Lung (tissue), 12 donors: Measurements from ENCODE around the gene FRYL. TPM values are rescaled to one million over a fixed set of nuclear protein-coding genes. Genes with fewer than 3 reads are reported as not detected.
"Not testable (repeated sequence)": the region's sequence is repeated elsewhere in the genome, so short reads cannot be mapped to it uniquely, and the experiment has no call there.

ENCODE experiments used
- ATAC-seq: fragments of 200-7000 bp; cut with Tn5 transposase; one replicate; pipeline ENCODE4 v1.9.1; 2020; ENCODE audit warnings: moderate number of reproducible peaks; ENCODE audit not compliant: insufficient read depth, low FRiP score
- DNase-seq, 3 donors: peaks; one replicate each; pipeline ENCODE4 v3.0.0-alpha.2; 2013 to 2017
- H3K27ac ChIP-seq, 2 donors: one replicate each; pipeline ENCODE4 v1.5.1; 2013; ENCODE audit warnings: mild to moderate bottlenecking in 2 of 2, moderate library complexity in 2 of 2, control low read depth in 1 of 2, inconsistent platforms in 1 of 2, low read depth in 1 of 2, low read length in 1 of 2
- H3K27me3 ChIP-seq, 3 donors: one replicate each; pipeline ENCODE4 v1.5.1; 2013; ENCODE audit warnings: low read length in 2 of 3; ENCODE audit not compliant: control insufficient read depth in 3 of 3, insufficient read depth in 3 of 3
- H3K36me3 ChIP-seq, 4 donors: one replicate each; pipeline ENCODE4 v1.5.1; 2013; ENCODE audit warnings: low read length in 4 of 4, mild to moderate bottlenecking in 1 of 4, moderate library complexity in 1 of 4; ENCODE audit not compliant: control insufficient read depth in 4 of 4, insufficient read depth in 4 of 4
- H3K4me1 ChIP-seq, 5 donors: one replicate each; pipeline ENCODE4 v1.5.1; 2013; ENCODE audit warnings: low read length in 5 of 5, mild to moderate bottlenecking in 2 of 5, moderate library complexity in 1 of 5; ENCODE audit not compliant: control insufficient read depth in 5 of 5, insufficient read depth in 5 of 5
- H3K4me3 ChIP-seq: one replicate; pipeline ENCODE4 v1.5.1; 2013; ENCODE audit warnings: mild to moderate bottlenecking, control low read depth, moderate library complexity
- H3K9ac ChIP-seq, 2 donors: one replicate each; pipeline ENCODE4 v1.5.1; 2013; ENCODE audit warnings: low read length in 2 of 2, control low read depth in 1 of 2; ENCODE audit not compliant: insufficient read depth in 1 of 2
- H3K9me3 ChIP-seq, 4 donors: one replicate each; pipeline ENCODE4 v1.5.1; 2013; ENCODE audit warnings: low read length in 3 of 4, mild to moderate bottlenecking in 1 of 4, moderate library complexity in 1 of 4; ENCODE audit not compliant: control insufficient read depth in 4 of 4, insufficient read depth in 3 of 4
- CTCF ChIP-seq: IDR thresholded peaks from 2 replicates; pipeline ENCODE4 v1.5.1; 2012; ENCODE audit warnings: mild to moderate bottlenecking; ENCODE audit errors: control extremely low read depth, extremely low read depth
- WGBS, 2 donors: extraction: QIAGEN DNeasy Blood & Tissue Kit; methylation state at CpG; one replicate each; pipeline ENCODE4 v1.1.7; 2013; 5-methylcytosine and 5-hydroxymethylcytosine counted together
- polyA plus RNA-seq, 2 donors: library from polyadenylated mRNA; stranded (reverse); fragments of 200-250 nt; gene quantifications; one replicate each; pipeline ENCODE4 v1.2.1, GENCODE V29; 2013
- total RNA-seq, 2 donors: library from RNA; depleted of rRNA in 1 of 2; stranded (reverse); fragments of >200 nt in 1 of 2; gene quantifications; one replicate each; pipeline ENCODE4 v1.2.1, GENCODE V29; 2014 to 2021
- donor health status: control.
- donor health status: control.
- donor health status: Bipolar disorder and iron deficiency.
- donor health status: healthy.
- donor health status: DM: yes; HTN: yes; CAD: no.

FRYL gene
- total and polyA plus RNA-seq, 4 donors = 12.6 to 188 (median 31.7) TPM

GRCh38 chr4:48683784-48684666, 96.1 kb downstream of the FRYL start:
- no peak for ATAC-seq
- WGBS, 2 donors = 3 to 13% methylated on average over 1 of the region's 1 CpG
- no peak for TF ChIP-seq CTCF
- Histone ChIP-seq H3K27ac (no peak overlapping the region), H3K36me3 (peaks cover 0 to 3% (median 0%) of the 10 kb centered on the region in 4 donors), H3K4me3 (no peak overlapping the region), H3K9me3 (no peaks in the 10 kb centered on the region), H3K9ac (no peak overlapping the region), H3K4me1 (peaks cover 0 to 17% (median 4%) of the 10 kb centered on the region in 5 donors), H3K27me3 (no peaks in the 10 kb centered on the region)
- DNase-seq = peak in 2 of 3 donors; percentile 17 to 23

- 86 to 97% methylated on average over 3 of the region's 3 CpGs for WGBS, 2 donors
- peaks cover 0 to 17% (median 4%) of the 10 kb centered on the region in 5 donors for H3K4me1 ChIP-seq
- not testable (repeated sequence) for H3K27ac ChIP-seq, H3K9me3 ChIP-seq, H3K36me3 ChIP-seq, H3K27me3 ChIP-seq, ATAC-seq, DNase-seq, H3K4me3 ChIP-seq, H3K9ac ChIP-seq
Measured at GRCh38 chr4:48682870-48683269, 97.2 kb downstream of the FRYL start.

GRCh38 chr4:48681856-48682255, 98.2 kb downstream of the FRYL start:
- DNase-seq = peak in 1 of 3 donors; percentile 34
- ATAC-seq = no peak
- Histone ChIP-seq H3K27ac (no peak overlapping the region), H3K9ac (no peak overlapping the region), H3K4me1 (peaks cover 0 to 11% (median 4%) of the 10 kb centered on the region in 5 donors), H3K4me3 (no peak overlapping the region), H3K27me3 (no peaks in the 10 kb centered on the region), H3K9me3 (no peaks in the 10 kb centered on the region), H3K36me3 (peaks cover 0 to 3% (median 0%) of the 10 kb centered on the region in 4 donors)
- TF ChIP-seq CTCF = no peak

GRCh38 chr4:48680848-48681568, 99.1 kb downstream of the FRYL start:
- H3K4me1 ChIP-seq = peaks cover 0 to 7% (median 4%) of the 10 kb centered on the region in 5 donors
- WGBS, 2 donors = 78 to 82% methylated on average over 12 of the region's 12 CpGs
- H3K9me3 ChIP-seq = no peaks in the 10 kb centered on the region
- no peak for ATAC-seq
- no peak for DNase-seq
- H3K27ac ChIP-seq = no peak overlapping the region
- peaks cover 0 to 3% (median 0%) of the 10 kb centered on the region in 4 donors for H3K36me3 ChIP-seq
- H3K4me3 ChIP-seq = no peak overlapping the region
- no peak for TF ChIP-seq CTCF
- H3K27me3 ChIP-seq = no peaks in the 10 kb centered on the region
- no peak overlapping the region for H3K9ac ChIP-seq
